Endodermal cell (in vitro differentiated cells): ENCODE measurements around the gene COPG1. TPM values are rescaled to one million over a fixed set of nuclear protein-coding genes. Genes with fewer than 3 reads are reported as not detected.

Experiments
- DNase-seq: peaks from one replicate; pipeline ENCODE4 v3.0.0-alpha.2; 2017
- H3K27ac ChIP-seq: 2 replicates; pipeline ENCODE4 v1.5.1; 2013; ENCODE audit warnings: mild to moderate bottlenecking, low read depth, low read length, moderate library complexity
- H3K27me3 ChIP-seq: 2 replicates; pipeline ENCODE4 v1.6.1; 2013; ENCODE audit warnings: mild to moderate bottlenecking, low read length, moderate library complexity; ENCODE audit not compliant: insufficient read depth, control insufficient read depth, poor library complexity, severe bottlenecking
- H3K36me3 ChIP-seq: 2 replicates; pipeline ENCODE4 v1.7.0; 2013; ENCODE audit warnings: mild to moderate bottlenecking, low read length, moderate library complexity; ENCODE audit not compliant: control insufficient read depth, insufficient read depth
- H3K4me1 ChIP-seq: one replicate; pipeline ENCODE4 v1.7.0; 2013; ENCODE audit warnings: low read length; ENCODE audit not compliant: control insufficient read depth, insufficient read depth
- H3K4me3 ChIP-seq: 2 replicates; pipeline ENCODE4 v1.5.1; 2013; ENCODE audit warnings: mild to moderate bottlenecking, low read length, moderate library complexity
- H3K9ac ChIP-seq: 2 replicates; pipeline ENCODE4 v1.6.1; 2013; ENCODE audit warnings: mild to moderate bottlenecking, low read length, moderate library complexity; ENCODE audit not compliant: poor library complexity, severe bottlenecking; ENCODE audit errors: extremely low read depth
- H3K9me3 ChIP-seq: 2 replicates; pipeline ENCODE4 v1.6.1; 2013; ENCODE audit warnings: mild to moderate bottlenecking, low read length, moderate library complexity; ENCODE audit not compliant: control insufficient read depth
- H3K27ac Mint-ChIP-seq: 2 replicates; pipeline ENCODE4 v1.8.0; 2020; ENCODE audit warnings: mixed read lengths
- H3K27me3 Mint-ChIP-seq: 2 replicates; pipeline ENCODE4 v1.8.0; 2021; ENCODE audit warnings: mild to moderate bottlenecking, mixed read lengths; ENCODE audit not compliant: insufficient read depth
- H3K36me3 Mint-ChIP-seq: 2 replicates; pipeline ENCODE4 v1.8.0; 2020; ENCODE audit warnings: low read depth, mixed read lengths
- H3K4me1 Mint-ChIP-seq: 2 replicates; pipeline ENCODE4 v1.8.0; 2020; ENCODE audit warnings: mixed read lengths
- H3K4me3 Mint-ChIP-seq: 2 replicates; pipeline ENCODE4 v1.8.0; 2020; ENCODE audit warnings: mild to moderate bottlenecking, moderate library complexity, mixed read lengths
- H3K9me3 Mint-ChIP-seq: 2 replicates; pipeline ENCODE4 v1.8.0; 2020; ENCODE audit warnings: mild to moderate bottlenecking, mixed read lengths
- WGBS, 2 experiments: methylation state at CpG; one replicate each; pipeline versions ENCODE4 v1.1.5 to v1.1.7; 2013; ENCODE audit warnings: missing lambda C conversion rate in 2 of 2, mixed read lengths in 1 of 2; ENCODE audit not compliant: insufficient coverage in 1 of 2, insufficient read length in 1 of 2; 5-methylcytosine and 5-hydroxymethylcytosine counted together
- total RNA-seq, 2 donors: library from RNA; stranded (reverse); fragmentation: NEBNext Ultra II Directional in 1 of 2; extraction: Animal tissue kit (Norgen Biotek cat#: 25700) in 1 of 2; gene quantifications; 2 replicates in 1 of 2; 3 replicates in 1 of 2; pipeline ENCODE4 v1.2.1, GENCODE V29; 2021
- TF ChIP-seq, protein P1 (sequence below): fragments of 200-600 bp; sonication (generic); conservative IDR thresholded peaks from 2 replicates; pipeline ENCODE4 v1.5.0; 2021; ENCODE audit warnings: antibody characterized with exemption, mild to moderate bottlenecking

The COPG1 gene
- total RNA-seq, 2 donors from 2014 or later: 151 to 193 TPM

DNA sequence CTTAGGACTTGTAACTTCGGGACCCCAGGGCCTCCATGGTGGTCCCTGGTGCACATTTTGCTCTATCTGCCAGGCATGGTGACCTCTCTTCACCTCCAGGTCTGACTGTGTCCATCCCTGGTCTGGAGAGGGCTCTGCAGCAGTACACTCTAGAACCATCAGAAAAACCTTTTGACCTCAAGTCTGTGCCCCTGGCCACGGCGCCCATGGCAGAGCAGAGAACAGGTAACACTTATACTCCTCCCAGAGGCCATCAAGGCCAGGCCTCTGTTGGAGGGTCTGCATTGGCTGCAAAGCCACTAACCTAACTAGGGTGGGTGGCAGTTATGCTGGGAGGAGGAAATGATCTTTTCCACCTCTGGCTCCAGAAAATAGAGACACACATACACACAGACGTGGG lies 19.0 kb downstream of the COPG1 start:
- H3K27ac ChIP-seq: no peak overlapping the region

DNA sequence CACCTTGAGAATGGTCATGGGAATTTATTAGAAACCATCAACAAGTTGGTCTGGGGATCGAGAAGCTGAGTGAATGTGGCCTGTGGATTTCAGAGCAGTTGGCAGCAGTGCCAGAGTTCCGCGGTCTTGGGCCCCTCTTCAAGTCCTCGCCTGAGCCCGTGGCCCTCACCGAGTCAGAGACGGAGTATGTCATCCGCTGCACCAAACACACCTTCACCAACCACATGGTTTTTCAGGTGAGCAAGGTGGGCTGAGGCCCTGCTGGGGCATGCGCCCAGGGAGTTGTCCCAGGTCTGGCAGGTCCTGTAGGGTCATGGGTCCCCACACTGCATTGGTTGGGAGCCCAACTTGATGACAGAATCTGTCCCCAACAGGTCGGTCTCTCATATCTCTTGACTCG lies 22.3 kb downstream of the COPG1 start:
- WGBS, 2 experiments: 93 to 97% methylated on average over 4 to 11 of the region's 11 CpGs
- H3K9ac ChIP-seq: no peak overlapping the region
- Mint-ChIP-seq H3K27ac (no peak overlapping the region), H3K36me3 (peaks cover 87% of the 10 kb centered on the region), H3K4me3 (no peak overlapping the region), H3K4me1 (no peaks in the 10 kb centered on the region), H3K9me3 (no peaks in the 10 kb centered on the region), H3K27me3 (no peaks in the 10 kb centered on the region)
- no peak overlapping the region for H3K27ac ChIP-seq
- no peak overlapping the region for H3K4me3 ChIP-seq
- TF ChIP-seq, protein P1, sequence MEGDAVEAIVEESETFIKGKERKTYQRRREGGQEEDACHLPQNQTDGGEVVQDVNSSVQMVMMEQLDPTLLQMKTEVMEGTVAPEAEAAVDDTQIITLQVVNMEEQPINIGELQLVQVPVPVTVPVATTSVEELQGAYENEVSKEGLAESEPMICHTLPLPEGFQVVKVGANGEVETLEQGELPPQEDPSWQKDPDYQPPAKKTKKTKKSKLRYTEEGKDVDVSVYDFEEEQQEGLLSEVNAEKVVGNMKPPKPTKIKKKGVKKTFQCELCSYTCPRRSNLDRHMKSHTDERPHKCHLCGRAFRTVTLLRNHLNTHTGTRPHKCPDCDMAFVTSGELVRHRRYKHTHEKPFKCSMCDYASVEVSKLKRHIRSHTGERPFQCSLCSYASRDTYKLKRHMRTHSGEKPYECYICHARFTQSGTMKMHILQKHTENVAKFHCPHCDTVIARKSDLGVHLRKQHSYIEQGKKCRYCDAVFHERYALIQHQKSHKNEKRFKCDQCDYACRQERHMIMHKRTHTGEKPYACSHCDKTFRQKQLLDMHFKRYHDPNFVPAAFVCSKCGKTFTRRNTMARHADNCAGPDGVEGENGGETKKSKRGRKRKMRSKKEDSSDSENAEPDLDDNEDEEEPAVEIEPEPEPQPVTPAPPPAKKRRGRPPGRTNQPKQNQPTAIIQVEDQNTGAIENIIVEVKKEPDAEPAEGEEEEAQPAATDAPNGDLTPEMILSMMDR: no peak
- no peaks in the 10 kb centered on the region for H3K9me3 ChIP-seq
- no peaks in the 10 kb centered on the region for H3K4me1 ChIP-seq
- DNase-seq: no peak
- H3K27me3 ChIP-seq: no peaks in the 10 kb centered on the region
- peaks cover 96% of the 10 kb centered on the region for H3K36me3 ChIP-seq

More for the DNA sequence above, 19.0 kb downstream of the COPG1 start:
- no peak overlapping the region for H3K27ac Mint-ChIP-seq
- H3K9me3 Mint-ChIP-seq: no peaks in the 10 kb centered on the region
- WGBS, 2 experiments: 94 to 100% methylated on average over 1 to 4 of the region's 4 CpGs
- Histone ChIP-seq H3K9ac (no peak overlapping the region), H3K4me3 (no peak overlapping the region), H3K27me3 (no peaks in the 10 kb centered on the region), H3K36me3 (peaks cover 95% of the 10 kb centered on the region), H3K9me3 (no peaks in the 10 kb centered on the region), H3K4me1 (no peaks in the 10 kb centered on the region)
- no peak for DNase-seq
- no peaks in the 10 kb centered on the region for H3K4me1 Mint-ChIP-seq
- H3K4me3 Mint-ChIP-seq: no peak overlapping the region
- peaks cover 91% of the 10 kb centered on the region for H3K36me3 Mint-ChIP-seq
- no peaks in the 10 kb centered on the region for H3K27me3 Mint-ChIP-seq
- TF ChIP-seq, protein P1: no peak

DNA sequence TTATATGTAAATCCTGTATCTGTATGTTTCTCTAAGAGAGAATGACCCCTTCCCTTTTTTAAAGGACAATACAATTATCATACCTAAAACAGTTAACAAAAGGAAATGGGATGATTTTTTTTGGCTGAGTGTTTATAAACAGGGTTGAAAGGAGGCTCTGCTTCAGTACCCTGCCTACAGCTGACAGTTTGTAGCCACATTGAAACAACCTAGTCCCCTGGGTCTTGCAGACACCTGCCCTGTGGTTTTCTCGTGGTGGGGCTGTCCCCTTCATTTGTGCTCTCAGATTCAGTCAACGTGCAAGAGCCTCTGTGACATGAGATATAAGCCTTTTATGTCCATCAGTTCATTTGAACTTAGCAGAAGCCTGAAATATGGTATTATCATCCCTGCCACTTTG lies 27.0 kb downstream of the COPG1 start:
- 91 to 100% methylated on average over 2 of the region's 2 CpGs for WGBS, 2 experiments
- no peak overlapping the region for H3K9ac ChIP-seq
- DNase-seq: no peak
- Mint-ChIP-seq H3K4me3 (no peak overlapping the region), H3K9me3 (no peaks in the 10 kb centered on the region), H3K4me1 (peaks cover 16% of the 10 kb centered on the region), H3K36me3 (peaks cover 57% of the 10 kb centered on the region), H3K27me3 (no peaks in the 10 kb centered on the region), H3K27ac (no peak overlapping the region)
- no peak overlapping the region for H3K4me3 ChIP-seq
- H3K9me3 ChIP-seq: no peaks in the 10 kb centered on the region
- peaks cover 10% of the 10 kb centered on the region for H3K4me1 ChIP-seq
- H3K27ac ChIP-seq: no peak overlapping the region
- H3K27me3 ChIP-seq: no peaks in the 10 kb centered on the region
- TF ChIP-seq, protein P1: no peak
- H3K36me3 ChIP-seq: peaks cover 65% of the 10 kb centered on the region
